Keratinocyte (primary cell): Measurements from ENCODE around the gene SACS. TPM values are rescaled to one million over a fixed set of nuclear protein-coding genes. Genes with fewer than 3 reads are reported as not detected.

ENCODE experiments used
- DNase-seq: peaks from one replicate; pipeline ENCODE4 v3.0.0-alpha.2; 2011; ENCODE audit warnings: low read depth, missing footprints, low spot score
- FAIRE-seq: peaks from 2 replicates; lab custom pipeline; 2011; peaks lifted over from hg19 to GRCh38; lab: Jason Lieb, UNC
- H2AFZ ChIP-seq: 2 replicates; pipeline ENCODE4 v1.6.0; 2012; ENCODE audit warnings: low read length, control low read depth, inconsistent platforms; ENCODE audit not compliant: control insufficient read depth
- H3K27ac ChIP-seq: 2 replicates; pipeline ENCODE4 v1.5.1; 2011; ENCODE audit warnings: low read length; ENCODE audit not compliant: control insufficient read depth, insufficient read depth
- H3K27me3 ChIP-seq: 3 replicates; pipeline ENCODE4 v1.6.0; 2011; ENCODE audit warnings: low read length; ENCODE audit not compliant: control insufficient read depth, insufficient read depth; ENCODE audit errors: extremely low read depth
- H3K36me3 ChIP-seq, 2 experiments: 2 replicates in 1 of 2; 3 replicates in 1 of 2; pipeline ENCODE4 v1.5.1; 2011; ENCODE audit warnings: low read length in 2 of 2, mild to moderate bottlenecking in 1 of 2; ENCODE audit not compliant: control insufficient read depth in 2 of 2, insufficient read depth in 2 of 2; ENCODE audit errors: extremely low read depth in 1 of 2
- H3K4me1 ChIP-seq: 3 replicates; pipeline ENCODE4 v1.5.1; 2011; ENCODE audit warnings: low read length; ENCODE audit not compliant: control insufficient read depth, insufficient read depth; ENCODE audit errors: extremely low read depth
- H3K4me2 ChIP-seq: 3 replicates; pipeline ENCODE4 v1.6.0; 2011; ENCODE audit warnings: low read depth, low read length; ENCODE audit not compliant: control insufficient read depth, insufficient read depth; ENCODE audit errors: extremely low read depth
- H3K4me3 ChIP-seq, 3 experiments: fragments of 200-600 bp in 1 of 3; sonication (generic) in 1 of 3; 2 replicates in 2 of 3; 3 replicates in 1 of 3; pipeline ENCODE4 v1.5.1; 2011 to 2016; ENCODE audit warnings: low read length in 3 of 3, mild to moderate bottlenecking in 3 of 3, control low read depth in 2 of 3, inconsistent platforms in 1 of 3, low read depth in 1 of 3, mixed read lengths in 1 of 3, mixed run types in 1 of 3, moderate library complexity in 1 of 3; ENCODE audit not compliant: control insufficient read depth in 2 of 3, insufficient read depth in 2 of 3; ENCODE audit errors: extremely low read depth in 1 of 3
- H3K79me2 ChIP-seq: 2 replicates; pipeline ENCODE4 v1.6.0; 2012; ENCODE audit warnings: low read length; ENCODE audit not compliant: control insufficient read depth, insufficient read depth
- H3K9ac ChIP-seq: 3 replicates; pipeline ENCODE4 v1.6.0; 2011; ENCODE audit warnings: low read length; ENCODE audit not compliant: control insufficient read depth, insufficient read depth; ENCODE audit errors: extremely low read depth
- H3K9me1 ChIP-seq: 3 replicates; pipeline ENCODE4 v1.6.0; 2011; ENCODE audit warnings: low read length; ENCODE audit not compliant: control insufficient read depth, insufficient read depth; ENCODE audit errors: extremely low read depth
- H3K9me3 ChIP-seq: 2 replicates; pipeline ENCODE4 v1.5.1; 2012; ENCODE audit warnings: low read depth, low read length; ENCODE audit not compliant: control insufficient read depth
- H4K20me1 ChIP-seq: 3 replicates; pipeline ENCODE4 v1.6.0; 2011; ENCODE audit warnings: low read length; ENCODE audit not compliant: control insufficient read depth, insufficient read depth; ENCODE audit errors: extremely low read depth
- CTCF ChIP-seq, 3 experiments: IDR thresholded peaks in 1 of 3; conservative IDR thresholded peaks in 1 of 3; optimal IDR thresholded peaks in 1 of 3; 2 replicates in 2 of 3; 3 replicates in 1 of 3; pipeline versions ENCODE3 to v1.5.1; 2011; ENCODE audit warnings: low read length in 3 of 3, mild to moderate bottlenecking in 3 of 3, moderate library complexity in 2 of 3, control low read depth in 1 of 3, inconsistent platforms in 1 of 3; ENCODE audit not compliant: insufficient read depth in 2 of 3; ENCODE audit errors: extremely low read depth in 1 of 3
- EZH2 ChIP-seq: IDR thresholded peaks from one replicate; pipeline ENCODE4 v1.6.1; 2012; ENCODE audit warnings: inconsistent platforms, mild to moderate bottlenecking, low read length, moderate library complexity
- dilution Hi-C: fragments of 300-500 bp; cut with MboI; formaldehyde crosslinking; loops from one replicate; pipeline ENCODE4 v1.7.0; 2020; ENCODE audit warnings: low sequenced_read_pairs; ENCODE audit not compliant: extremely low pct_ligation_motif_present
- polyA plus RNA-seq, 5 experiments: library from polyadenylated mRNA; depleted of rRNA in 3 of 5; stranded (reverse) in 3 of 5; stranded (forward) in 1 of 5; unstranded in 1 of 5; fragments of >200 nt; gene quantifications; 1 replicate in 1 of 5; 2 replicates in 3 of 5; 3 replicates in 1 of 5; pipeline versions ENCODE4 v1.2.1 to v1.2.3, GENCODE V29; 2011 to 2012; ENCODE audit warnings: missing spikeins in 2 of 5, low read depth in 1 of 5, low replicate concordance in 1 of 5

Gene SACS
- polyA plus RNA-seq, 1 donor (not counting 4 experiments of a cell fraction or from before 2014, with no cell fraction given), result 13.5 TPM

- Histone ChIP-seq H3K4me2 (no peak overlapping the region), H3K79me2 (no peaks in the 10 kb centered on the region), H3K4me1 (peaks cover 8% of the 10 kb centered on the region), H3K27ac (no peak overlapping the region), H3K27me3 (no peaks in the 10 kb centered on the region), H3K9me3 (no peaks in the 10 kb centered on the region), H3K36me3 (no peaks in the 10 kb centered on the region), H2AFZ (no peak overlapping the region), H3K9ac (no peak overlapping the region), H3K9me1 (no peaks in the 10 kb centered on the region), H3K4me3 (no peak overlapping the region), H4K20me1 (no peaks in the 10 kb centered on the region)
- DNase-seq (no peak), FAIRE-seq (no peak)
- no peak for TF ChIP-seq CTCF (optimal IDR thresholded peaks at IDR 0.05 in 1 of 3, IDR thresholded peaks at IDR 0.05 in 1 of 3, conservative IDR thresholded peaks at IDR 0.05 in 1 of 3; ENCODE audit: extremely low read depth in 1 of 3, insufficient read depth in 2 of 3, low read length in 3 of 3)
- TF ChIP-seq EZH2, result no peak
- dilution Hi-C loops, result no loop called here
Observed at GRCh38 chr13:23443878-23444277, 10.4 kb upstream of the SACS start.

GRCh38 chr13:23443110-23443509 is 9.6 kb upstream of the SACS start:
- Histone ChIP-seq H3K9me3 (no peaks in the 10 kb centered on the region), H4K20me1 (no peaks in the 10 kb centered on the region), H3K4me3 (no peak overlapping the region), H3K27me3 (no peaks in the 10 kb centered on the region), H3K27ac (no peak overlapping the region), H3K79me2 (no peaks in the 10 kb centered on the region), H2AFZ (no peak overlapping the region), H3K36me3 (no peaks in the 10 kb centered on the region), H3K4me2 (no peak overlapping the region), H3K9ac (no peak overlapping the region), H3K9me1 (no peaks in the 10 kb centered on the region), H3K4me1 (peaks cover 8% of the 10 kb centered on the region)
- FAIRE-seq (no peak), DNase-seq (no peak)
- dilution Hi-C loops, result no loop called here
- no peak for TF ChIP-seq EZH2
